GM06990 (cell line): ENCODE data around the gene SEC16A.

Source experiments
- DNase-seq: peaks from one replicate; pipeline ENCODE4 v3.0.0-alpha.2; 2011; ENCODE audit not compliant: insufficient read length; ENCODE audit errors: extremely low read depth
- H3K27me3 ChIP-seq: replicated peaks from 2 replicates; pipeline ENCODE4 v1.6.0; 2011; ENCODE audit warnings: low read length; ENCODE audit not compliant: control insufficient read depth, insufficient read depth
- H3K36me3 ChIP-seq: 2 replicates; pipeline ENCODE4 v1.5.1; 2011; ENCODE audit warnings: low read length; ENCODE audit not compliant: control insufficient read depth, insufficient read depth
- H3K4me3 ChIP-seq: replicated peaks from 2 replicates; pipeline ENCODE4 v1.5.1; 2011; ENCODE audit warnings: low read depth, mild to moderate bottlenecking, control low read depth, low read length
- TF ChIP-seq, protein P1 (sequence below): IDR thresholded peaks from 2 replicates; pipeline ENCODE4 v1.5.1; 2011; ENCODE audit warnings: low read length, control low read depth, mild to moderate bottlenecking, inconsistent platforms; ENCODE audit not compliant: insufficient read depth, poor library complexity, severe bottlenecking

Gene SEC16A

DNA sequence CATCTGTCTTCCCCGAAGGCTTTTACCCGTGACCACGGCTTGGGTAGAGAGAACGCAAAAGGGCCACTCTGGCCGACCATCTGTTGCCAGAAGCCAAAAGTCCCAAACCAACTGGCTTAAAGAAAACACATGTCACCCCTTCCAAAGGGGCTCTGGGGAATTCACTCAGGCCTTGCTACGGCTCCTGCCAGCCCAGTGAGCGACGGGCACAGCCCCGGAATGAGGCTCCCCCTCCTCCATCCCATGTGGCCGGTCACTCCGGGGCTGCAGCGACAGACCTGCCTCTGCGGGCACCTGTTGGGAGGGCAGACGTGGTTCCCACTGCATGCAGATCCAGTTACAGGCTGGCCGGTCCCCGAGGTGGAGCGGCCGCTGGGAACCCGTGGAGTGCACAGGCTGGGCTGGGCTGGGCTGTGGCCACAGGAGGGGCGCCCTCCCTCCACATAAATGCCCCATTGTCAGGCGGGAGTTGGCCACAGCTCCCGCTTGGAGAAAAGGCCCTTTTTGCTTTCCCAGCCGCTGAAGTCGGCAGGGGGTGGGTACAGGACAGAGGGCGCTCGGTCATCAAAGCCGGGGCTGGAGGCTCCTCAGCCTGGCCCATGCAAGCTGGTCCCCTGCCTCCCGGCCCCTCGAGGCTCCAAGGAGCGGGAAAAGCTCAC, 43.1 kb upstream of the SEC16A start:
- TF ChIP-seq, protein P1, sequence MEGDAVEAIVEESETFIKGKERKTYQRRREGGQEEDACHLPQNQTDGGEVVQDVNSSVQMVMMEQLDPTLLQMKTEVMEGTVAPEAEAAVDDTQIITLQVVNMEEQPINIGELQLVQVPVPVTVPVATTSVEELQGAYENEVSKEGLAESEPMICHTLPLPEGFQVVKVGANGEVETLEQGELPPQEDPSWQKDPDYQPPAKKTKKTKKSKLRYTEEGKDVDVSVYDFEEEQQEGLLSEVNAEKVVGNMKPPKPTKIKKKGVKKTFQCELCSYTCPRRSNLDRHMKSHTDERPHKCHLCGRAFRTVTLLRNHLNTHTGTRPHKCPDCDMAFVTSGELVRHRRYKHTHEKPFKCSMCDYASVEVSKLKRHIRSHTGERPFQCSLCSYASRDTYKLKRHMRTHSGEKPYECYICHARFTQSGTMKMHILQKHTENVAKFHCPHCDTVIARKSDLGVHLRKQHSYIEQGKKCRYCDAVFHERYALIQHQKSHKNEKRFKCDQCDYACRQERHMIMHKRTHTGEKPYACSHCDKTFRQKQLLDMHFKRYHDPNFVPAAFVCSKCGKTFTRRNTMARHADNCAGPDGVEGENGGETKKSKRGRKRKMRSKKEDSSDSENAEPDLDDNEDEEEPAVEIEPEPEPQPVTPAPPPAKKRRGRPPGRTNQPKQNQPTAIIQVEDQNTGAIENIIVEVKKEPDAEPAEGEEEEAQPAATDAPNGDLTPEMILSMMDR = no peak
- peaks cover 11% of the 10 kb centered on the region for H3K36me3 ChIP-seq
- no peak overlapping the region for H3K4me3 ChIP-seq
- no peaks in the 10 kb centered on the region for H3K27me3 ChIP-seq
- no peak for DNase-seq

DNA sequence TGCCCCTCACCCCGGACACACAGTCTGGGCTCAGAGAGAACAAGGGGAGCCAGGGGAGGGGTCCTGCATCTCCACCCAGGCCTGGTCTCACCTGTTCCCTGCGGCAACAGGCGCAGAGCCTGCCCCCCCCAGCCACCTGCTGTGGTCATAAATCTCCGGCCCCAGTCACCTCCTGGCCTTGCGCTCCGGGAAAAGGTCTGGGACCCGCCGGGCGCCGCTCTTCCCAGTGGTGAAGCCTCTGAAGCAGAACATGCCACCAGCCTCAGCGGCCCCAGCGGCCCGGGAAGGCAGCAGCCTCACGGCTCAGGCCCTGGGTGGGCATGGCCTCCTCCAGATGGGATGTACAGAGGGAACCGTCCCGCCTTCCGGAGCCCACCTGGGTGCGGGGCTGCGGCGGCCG, 42.4 kb upstream of the SEC16A start:
- peaks cover 11% of the 10 kb centered on the region for H3K36me3 ChIP-seq
- no peak for DNase-seq

DNA sequence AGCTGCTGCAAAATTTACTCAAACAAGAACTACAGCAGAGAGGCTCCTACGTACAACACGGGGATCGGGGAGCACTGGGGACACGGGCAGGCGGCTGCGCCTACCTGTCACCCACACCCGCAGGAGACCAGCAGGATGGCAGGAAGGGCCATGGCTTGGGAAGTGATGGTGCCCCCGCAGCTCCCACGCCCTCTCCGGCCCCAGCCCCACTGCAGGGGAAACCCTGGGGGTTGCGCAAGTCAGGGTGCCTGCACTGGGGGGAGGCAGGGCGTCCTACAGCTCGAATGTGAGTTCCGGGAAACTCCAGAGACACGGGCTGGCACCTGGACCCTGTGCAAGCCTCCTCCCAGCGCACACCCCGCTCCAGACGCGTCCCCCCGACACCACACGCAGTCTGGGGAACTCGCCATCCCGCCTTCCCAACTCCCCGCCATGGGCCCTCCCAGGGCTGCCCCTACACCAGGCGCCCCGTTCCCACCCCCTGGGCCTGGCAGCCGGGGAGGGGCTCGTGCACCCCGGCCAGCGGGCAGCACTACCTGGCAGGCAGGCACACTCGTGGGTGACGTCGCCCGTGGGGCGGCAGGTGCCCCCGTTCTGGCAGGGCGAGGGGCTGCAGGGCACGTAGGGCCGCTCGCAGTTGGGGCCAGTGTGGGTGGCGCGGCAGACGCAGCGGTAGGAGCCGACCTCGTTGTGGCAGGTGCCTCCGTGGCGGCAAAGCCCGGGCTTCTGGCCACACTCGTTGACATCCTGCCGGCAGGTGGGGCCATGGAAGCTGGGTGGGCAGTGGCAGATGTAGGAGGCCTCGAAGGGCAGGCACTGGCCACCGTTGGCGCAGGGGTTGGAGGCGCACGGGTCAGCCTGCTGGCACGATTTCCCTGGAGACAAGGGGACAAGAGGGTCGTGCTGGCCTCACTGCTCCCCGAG, 39.7 kb upstream of the SEC16A start:
- TF ChIP-seq, protein P1 = no peak
- Histone ChIP-seq H3K27me3 (no peaks in the 10 kb centered on the region), H3K4me3 (no peak overlapping the region), H3K36me3 (peaks cover 18% of the 10 kb centered on the region)
- no peak for DNase-seq

More for the DNA sequence above, 42.4 kb upstream of the SEC16A start:
- no peaks in the 10 kb centered on the region for H3K27me3 ChIP-seq
- TF ChIP-seq, protein P1 = no peak
- no peak overlapping the region for H3K4me3 ChIP-seq

DNA sequence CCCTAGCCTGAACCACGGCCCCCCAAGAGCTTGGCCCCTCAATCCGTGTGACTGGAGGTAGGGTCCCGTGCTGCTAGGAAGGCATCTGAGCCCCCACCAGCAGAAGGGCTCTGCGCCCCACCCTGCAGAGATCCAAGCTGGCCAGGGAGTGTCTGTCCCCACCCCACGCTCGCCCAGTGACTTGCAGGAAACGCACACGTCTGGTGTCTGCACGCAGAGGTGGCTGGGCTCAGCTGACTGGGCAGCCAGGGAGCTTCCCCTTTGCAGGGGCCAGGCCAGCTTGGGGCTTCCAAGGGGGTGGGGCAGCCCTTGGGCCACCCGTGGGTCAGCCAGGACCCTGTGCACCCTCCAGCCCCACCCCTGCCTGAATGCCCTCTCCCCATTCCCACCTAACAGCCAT, 38.7 kb upstream of the SEC16A start:
- Histone ChIP-seq H3K27me3 (no peaks in the 10 kb centered on the region), H3K36me3 (peaks cover 23% of the 10 kb centered on the region), H3K4me3 (no peak overlapping the region)
- DNase-seq = no peak
- TF ChIP-seq, protein P1 = no peak

DNA sequence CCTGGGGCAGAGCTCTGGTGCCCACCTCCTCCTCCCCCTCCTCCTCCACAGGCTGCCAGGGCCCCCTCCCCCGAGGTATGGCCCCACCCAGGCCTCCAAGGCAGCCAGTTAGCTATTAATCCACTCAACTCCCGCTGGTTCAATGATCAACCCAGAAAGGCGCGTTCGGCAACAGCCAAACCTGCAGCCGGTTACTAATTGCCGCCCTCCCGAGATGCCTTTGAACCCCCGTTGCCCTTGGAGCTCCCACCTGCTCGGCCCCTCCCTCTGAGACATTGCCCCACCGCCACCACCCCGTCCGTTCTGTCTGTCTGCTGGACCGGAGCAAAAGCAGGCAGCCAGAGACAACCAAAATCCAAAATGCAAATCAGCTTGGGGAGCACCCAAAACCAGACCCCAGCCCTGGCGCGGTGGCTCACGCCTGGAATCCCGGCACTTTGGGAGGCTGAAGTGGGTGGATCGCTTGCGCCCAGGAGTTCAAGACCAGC, 37.3 kb upstream of the SEC16A start:
- DNase-seq = no peak
- no peak overlapping the region for H3K4me3 ChIP-seq
- TF ChIP-seq, protein P1 = no peak
- H3K27me3 ChIP-seq = no peaks in the 10 kb centered on the region
- H3K36me3 ChIP-seq = peaks cover 29% of the 10 kb centered on the region
